ENCODE measurements around the gene ANKZF1.

DNA sequence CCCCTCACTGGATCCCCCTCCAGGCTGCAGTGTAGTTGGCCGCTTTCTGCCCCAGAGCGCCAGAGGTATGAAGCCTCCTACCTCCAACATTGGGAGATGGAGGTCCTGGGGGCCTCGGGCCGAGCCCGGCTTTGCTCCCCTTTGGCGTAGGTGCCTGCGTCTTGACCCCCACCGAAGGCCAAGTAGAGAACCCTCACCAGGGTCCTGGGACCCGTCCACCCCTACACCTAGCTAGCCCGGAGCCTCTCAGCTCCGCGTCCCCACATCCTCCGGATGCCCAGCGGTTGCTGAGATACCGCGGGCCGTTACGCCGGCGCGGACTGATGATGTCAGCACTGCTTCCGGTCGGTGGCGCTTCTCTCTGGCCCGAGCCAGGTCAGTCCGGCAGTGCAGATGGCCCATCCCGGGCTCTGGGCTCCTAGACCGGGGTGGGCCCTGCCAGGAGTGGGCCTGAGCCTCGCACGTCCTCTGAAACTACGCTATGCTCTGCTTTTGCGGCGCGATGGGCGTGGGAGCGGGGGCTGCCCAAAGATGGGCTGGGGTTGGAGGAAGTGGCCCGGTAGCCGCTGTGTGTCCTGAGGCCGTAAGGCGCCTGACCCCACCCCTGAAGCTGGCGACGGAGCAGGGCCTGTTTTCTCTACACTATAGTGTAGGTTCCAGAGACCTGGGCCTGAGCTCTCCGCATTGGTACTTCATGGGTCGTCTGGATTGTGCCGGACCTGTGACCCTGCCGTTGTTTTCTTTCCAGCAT, 15.7 kb downstream of the ANKZF1 start, which contains the start of the genes GLB1L and STK16:
- TF ChIP-seq, protein P1, sequence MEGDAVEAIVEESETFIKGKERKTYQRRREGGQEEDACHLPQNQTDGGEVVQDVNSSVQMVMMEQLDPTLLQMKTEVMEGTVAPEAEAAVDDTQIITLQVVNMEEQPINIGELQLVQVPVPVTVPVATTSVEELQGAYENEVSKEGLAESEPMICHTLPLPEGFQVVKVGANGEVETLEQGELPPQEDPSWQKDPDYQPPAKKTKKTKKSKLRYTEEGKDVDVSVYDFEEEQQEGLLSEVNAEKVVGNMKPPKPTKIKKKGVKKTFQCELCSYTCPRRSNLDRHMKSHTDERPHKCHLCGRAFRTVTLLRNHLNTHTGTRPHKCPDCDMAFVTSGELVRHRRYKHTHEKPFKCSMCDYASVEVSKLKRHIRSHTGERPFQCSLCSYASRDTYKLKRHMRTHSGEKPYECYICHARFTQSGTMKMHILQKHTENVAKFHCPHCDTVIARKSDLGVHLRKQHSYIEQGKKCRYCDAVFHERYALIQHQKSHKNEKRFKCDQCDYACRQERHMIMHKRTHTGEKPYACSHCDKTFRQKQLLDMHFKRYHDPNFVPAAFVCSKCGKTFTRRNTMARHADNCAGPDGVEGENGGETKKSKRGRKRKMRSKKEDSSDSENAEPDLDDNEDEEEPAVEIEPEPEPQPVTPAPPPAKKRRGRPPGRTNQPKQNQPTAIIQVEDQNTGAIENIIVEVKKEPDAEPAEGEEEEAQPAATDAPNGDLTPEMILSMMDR (IDR thresholded peaks at IDR 0.05): no peak
- peak in 2 of 3 donors; percentile 88 to 91 for TF ChIP-seq POLR2AphosphoS5 (IDR thresholded peaks at IDR 0.05)
- peak; percentile 13 to 55 for TF ChIP-seq POLR2A (IDR thresholded peaks at IDR 0.05)

All from suprapubic skin (tissue), 4 donors.